Panc1 (cell line): ENCODE results near the gene COMMD10. TPM values are rescaled to one million over a fixed set of nuclear protein-coding genes. Genes with fewer than 3 reads are reported as not detected.

Experiments
- ATAC-seq: fragments of 200-7000 bp; cut with Tn5 transposase; 2 replicates; pipeline ENCODE4 v1.9.1; 2020; ENCODE audit warnings: mild to moderate bottlenecking, moderate library complexity
- BruUV-seq: library from RNA; stranded (reverse); fragments of 400-500 nt; replicated peaks from 2 replicates; lab custom pipeline; 2021; lab: Mats Ljungman, UMichigan
- CTCF ChIA-PET: fragments of 300-600 bp; sonication (Branson Sonifier 250); formaldehyde crosslinking; loops from one replicate; lab custom pipeline; 2022; ENCODE audit warnings: antibody characterized with exemption; lab: Charles Lee
- POLR2A ChIA-PET: fragments of 300-600 bp; sonication (Branson Sonifier 250); formaldehyde crosslinking; loops from one replicate; lab custom pipeline; 2022; ENCODE audit warnings: antibody characterized with exemption; lab: Charles Lee
- DNase-seq: peaks from one replicate; pipeline ENCODE4 v3.0.0-alpha.2; 2010; ENCODE audit warnings: low read depth, low spot score
- H3K27ac ChIP-seq: 2 replicates; pipeline ENCODE4 v1.5.1; 2011; ENCODE audit warnings: mild to moderate bottlenecking, low read length, inconsistent platforms
- H3K27me3 ChIP-seq: fragments of 200-500 bp; sonication (Bioruptor generic); 2 replicates; pipeline ENCODE4 v1.6.0; 2014; ENCODE audit warnings: low read length, inconsistent platforms; ENCODE audit not compliant: control insufficient read depth, insufficient read depth
- H3K36me3 ChIP-seq: fragments of 200-500 bp; sonication (Bioruptor generic); 2 replicates; pipeline ENCODE4 v1.5.1; 2014; ENCODE audit warnings: inconsistent platforms, mild to moderate bottlenecking, low read length, moderate library complexity; ENCODE audit not compliant: control insufficient read depth, insufficient read depth
- H3K4me1 ChIP-seq: 2 replicates; pipeline ENCODE4 v1.5.1; 2011; ENCODE audit warnings: inconsistent platforms, mild to moderate bottlenecking, low read length, moderate library complexity; ENCODE audit not compliant: control insufficient read depth, insufficient read depth
- H3K4me3 ChIP-seq, 2 experiments: 2 replicates each; pipeline ENCODE4 v1.5.1; 2011 to 2012; ENCODE audit warnings: low read depth in 2 of 2, low read length in 2 of 2, mild to moderate bottlenecking in 2 of 2, inconsistent platforms in 1 of 2, moderate library complexity in 1 of 2
- H3K9me3 ChIP-seq: fragments of 200-500 bp; sonication (Bioruptor generic); 2 replicates; pipeline ENCODE4 v1.5.1; 2014; ENCODE audit warnings: low read depth, mild to moderate bottlenecking, inconsistent platforms, low read length, moderate library complexity; ENCODE audit not compliant: control insufficient read depth, insufficient read depth
- CTCF ChIP-seq: fragments of 450-650 bp; IDR thresholded peaks from 2 replicates; pipeline ENCODE4 v1.5.1; 2017; ENCODE audit warnings: mild to moderate bottlenecking
- POLR2AphosphoS5 ChIP-seq: IDR thresholded peaks from 2 replicates; pipeline ENCODE4 v1.6.1; 2012; ENCODE audit warnings: mild to moderate bottlenecking, low read depth, low read length, moderate library complexity
- REST ChIP-seq, 2 experiments: IDR thresholded peaks; 2 replicates each; pipeline ENCODE4 v1.6.1; 2011 to 2012; ENCODE audit warnings: low read depth in 2 of 2, control low read depth in 1 of 2, low read length in 1 of 2, mild to moderate bottlenecking in 1 of 2, moderate library complexity in 1 of 2; ENCODE audit not compliant: insufficient read depth in 1 of 2
- SIN3A ChIP-seq: IDR thresholded peaks from 2 replicates; pipeline ENCODE4 v1.6.1; 2012; ENCODE audit warnings: low read depth, mild to moderate bottlenecking, low read length, moderate library complexity, borderline replicate concordance; ENCODE audit not compliant: insufficient read depth
- TCF7L2 ChIP-seq: IDR thresholded peaks from 2 replicates; pipeline ENCODE4 v1.6.1; 2011; ENCODE audit warnings: mild to moderate bottlenecking, low read depth, low read length, inconsistent platforms
- in situ Hi-C: cut with HindIII; loops from 2 replicates; pipeline ENCODE4 v1.10.0; 2016; ENCODE audit warnings: low sequenced_read_pairs, low pct_unique_long_range_greater_than_20kb
- intact Hi-C: fragments of 100-400 bp; cut with micrococcal nuclease; formaldehyde crosslinking; loops from one replicate; pipeline ENCODE4 v1.10.0; 2022; ENCODE audit not compliant: unreplicated experiment
- total RNA-seq: library from RNA; stranded (reverse); gene quantifications from one replicate; pipeline ENCODE4 v1.2.1, GENCODE V29; 2021; ENCODE audit not compliant: unreplicated experiment

COMMD10 gene
- total RNA-seq, 1 experiment from 2014 or later, result 37.9 TPM

GRCh38 chr5:116305899-116306298 is 221.1 kb downstream of the COMMD10 start:
- Histone ChIP-seq H3K9me3 (peaks cover 4% of the 10 kb centered on the region; the same call in 1 of the 2 replicates), H3K4me1 (no peaks in the 10 kb centered on the region), H3K36me3 (no peaks in the 10 kb centered on the region), H3K27me3 (no peaks in the 10 kb centered on the region), H3K4me3 (no peak overlapping the region), H3K27ac (no peak overlapping the region)
- DNase-seq (no peak), ATAC-seq (no peak)
- intact Hi-C loops (no loop called here), in situ Hi-C loops (no loop called here)
- ChIA-PET POLR2A (no interaction called here), CTCF (no interaction called here)
- no peak for TF ChIP-seq REST (IDR thresholded peaks at IDR 0.05; ENCODE audit: insufficient read depth in 1 of 2, low read depth in 2 of 2, low read length in 1 of 2)
- no peak for TF ChIP-seq SIN3A
- TF ChIP-seq CTCF, result no peak
- no peak for TF ChIP-seq TCF7L2
- no peak for TF ChIP-seq POLR2AphosphoS5
- no TSS peak for BruUV-seq

- DNase-seq, result no peak
- ChIA-PET POLR2A (no interaction called here), CTCF (no interaction called here)
- peaks cover 4% of the 10 kb centered on the region; the same call in 1 of the 2 replicates for H3K9me3 ChIP-seq
- in situ Hi-C loops (no loop called here), intact Hi-C loops (no loop called here)
- H3K27me3 ChIP-seq, result no peaks in the 10 kb centered on the region
- ATAC-seq, result no peak
- no peaks in the 10 kb centered on the region for H3K36me3 ChIP-seq
- H3K27ac ChIP-seq, result no peak overlapping the region
- TF ChIP-seq POLR2AphosphoS5, result no peak
- no peak for TF ChIP-seq SIN3A
- no peak for TF ChIP-seq TCF7L2
- no peak for TF ChIP-seq CTCF
- TF ChIP-seq REST (IDR thresholded peaks at IDR 0.05; ENCODE audit: insufficient read depth in 1 of 2, low read depth in 2 of 2, low read length in 1 of 2), result no peak
- no peak overlapping the region for H3K4me3 ChIP-seq
- no TSS peak for BruUV-seq
- no peaks in the 10 kb centered on the region for H3K4me1 ChIP-seq
Measured at GRCh38 chr5:116306846-116307245, 222.0 kb downstream of the COMMD10 start.
